ENCODE measurements around the gene TMEM138.

TMEM138 gene

DNA sequence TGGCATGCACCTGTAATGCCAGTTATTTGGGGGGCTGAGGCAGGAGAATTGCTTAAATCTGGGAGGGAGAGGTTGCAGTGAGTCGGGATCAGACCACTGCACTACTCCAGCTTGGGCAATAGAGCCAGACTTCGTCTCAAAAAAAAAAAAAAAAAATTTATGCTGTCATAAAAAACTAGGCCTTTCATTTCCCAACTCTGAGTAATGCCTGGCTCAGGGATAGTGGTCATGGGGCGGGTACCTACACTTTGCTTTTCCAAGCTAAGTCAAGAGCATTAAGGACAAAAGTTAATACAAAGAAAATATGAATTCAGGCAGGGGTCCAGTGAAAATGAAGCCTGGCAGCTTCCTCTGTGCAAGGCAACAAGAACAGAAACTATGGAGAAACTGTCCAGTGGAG is 51.3 kb downstream of the TMEM138 start:
- no peak for DNase-seq

- no peak for DNase-seq
Measured at GRCh38 chr11:61414547-61414946, 52.4 kb downstream of the TMEM138 start.

DNA sequence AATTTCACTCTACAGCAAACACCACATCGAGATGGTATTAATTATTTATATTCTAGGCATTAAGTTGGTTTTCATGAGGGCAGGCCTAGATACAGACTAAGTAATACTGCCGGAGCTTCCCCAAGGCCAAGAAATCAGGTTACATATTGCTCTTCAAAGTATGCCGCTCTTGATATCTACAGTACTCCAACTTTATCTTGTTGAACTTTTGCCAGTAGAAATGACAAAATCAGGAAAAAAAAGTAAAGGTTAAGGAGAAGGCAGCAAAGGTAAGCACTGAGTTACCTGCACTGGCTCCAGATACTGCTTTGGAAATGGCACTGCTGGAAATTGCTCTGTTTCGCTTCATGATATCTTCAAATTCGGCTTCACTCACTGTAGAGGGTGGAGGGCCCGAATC is 53.2 kb downstream of the TMEM138 start:
- DNase-seq: no peak

- no peak for DNase-seq
Measured at GRCh38 chr11:61416941-61417340, 54.8 kb downstream of the TMEM138 start.

DNA sequence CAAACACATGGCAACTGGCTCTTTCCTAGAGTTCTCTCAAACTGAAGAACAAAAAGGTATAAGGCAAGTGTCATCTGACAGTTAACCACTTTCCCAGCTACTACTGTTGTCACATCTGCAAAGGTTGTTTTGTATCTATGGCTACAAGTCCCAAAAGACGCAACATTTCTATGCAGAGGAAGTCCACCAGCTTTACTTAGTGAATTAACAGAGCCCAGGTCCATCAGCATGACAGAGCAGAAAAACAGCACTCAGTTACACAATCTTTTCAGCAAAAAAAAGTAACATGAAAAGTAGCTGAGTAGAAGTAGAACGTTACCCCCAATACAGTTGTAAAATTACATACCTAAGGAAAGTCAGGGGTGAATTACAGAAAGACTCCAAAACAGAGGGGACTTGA is 55.5 kb downstream of the TMEM138 start:
- DNase-seq: no peak

DNA sequence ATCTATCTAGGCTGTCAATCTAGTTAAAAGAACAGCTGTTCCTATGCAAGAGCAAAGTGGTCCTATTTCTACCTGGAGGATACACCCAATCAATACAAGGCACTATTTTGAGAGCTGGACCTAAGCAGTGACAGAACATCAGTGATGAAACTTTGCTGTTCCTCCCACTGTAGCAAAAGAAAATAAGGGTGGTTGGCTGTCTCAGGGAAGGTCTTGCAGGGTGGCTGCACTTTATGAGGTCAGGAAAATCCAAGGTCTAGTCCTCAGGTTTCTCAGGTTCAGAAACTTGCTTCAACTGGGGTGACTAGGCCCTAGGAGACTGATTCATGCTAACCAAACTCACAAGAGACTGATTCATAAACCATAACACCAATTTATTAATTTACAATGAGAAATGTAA is 56.0 kb downstream of the TMEM138 start:
- no peak for DNase-seq

Measured in NCI-H187 (cell line).